DMS79 (cell line): ENCODE results near the gene SSU72.
"Not testable (repeated sequence)": the region's sequence is repeated elsewhere in the genome, so short reads cannot be mapped to it uniquely, and the experiment has no call there.

Experiments
- DNase-seq: peaks from one replicate; lab custom pipeline; 2025; lab: John Stamatoyannopoulos, UW

SSU72 gene

DNA sequence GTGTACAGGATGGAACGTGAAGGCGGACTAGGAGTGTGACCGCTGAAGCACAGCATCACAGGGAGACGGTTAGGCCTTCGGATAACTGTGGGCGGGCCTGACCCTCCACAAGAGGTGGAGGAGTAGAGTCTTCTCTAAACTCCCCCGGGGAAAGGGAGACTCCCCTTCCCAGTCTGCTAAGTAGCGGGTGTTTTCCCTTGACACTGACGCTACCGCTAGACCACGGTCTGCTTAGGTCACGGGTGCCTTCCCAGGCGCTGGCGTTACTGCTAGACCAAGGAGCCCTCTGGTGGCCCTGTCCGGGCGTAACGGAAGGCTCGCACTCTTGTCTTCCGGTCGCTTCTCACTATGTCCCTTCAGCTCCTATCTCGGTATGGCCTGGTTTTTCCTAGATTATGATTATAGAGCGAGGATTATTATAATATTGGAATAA lies 69.3 kb downstream of the SSU72 start:
- peak; percentile 3 for DNase-seq

GRCh38 chr1:1504777-1505365 lies 69.8 kb downstream of the SSU72 start:
- DNase-seq, result peak; percentile 86

GRCh38 chr1:1495461-1495975 lies 79.1 kb downstream of the SSU72 start:
- not testable (repeated sequence) for DNase-seq

- DNase-seq, result not testable (repeated sequence)
These were observed 80.4 kb downstream of the SSU72 start for GRCh38 chr1:1494311-1494710.
